Stomach (tissue), 4 donors: ENCODE measurements around the gene AFAP1.

Source experiments
- CTCF ChIP-seq, 7 experiments: fragments of 450-650 bp in 4 of 7; fragments of 200-600 bp in 3 of 7; sonication (generic) in 3 of 7; IDR thresholded peaks; one replicate each; pipeline ENCODE4 v1.5.1; 2016 to 2019; ENCODE audit warnings: antibody characterized with exemption in 7 of 7, control low read depth in 2 of 7, mild to moderate bottlenecking in 1 of 7
- POLR2A ChIP-seq, 4 donors: fragments of 450-650 bp; IDR thresholded peaks; one replicate each; pipeline ENCODE4 v1.6.1; 2016; ENCODE audit warnings: antibody characterized with exemption in 4 of 4, control low read depth in 2 of 4, mild to moderate bottlenecking in 1 of 4, moderate library complexity in 1 of 4
- POLR2AphosphoS5 ChIP-seq, 3 donors: sonication (generic); formaldehyde crosslinking; IDR thresholded peaks; one replicate each; pipeline ENCODE4 v1.6.1; 2016; ENCODE audit warnings: antibody characterized with exemption in 3 of 3

- no peak for TF ChIP-seq CTCF (IDR thresholded peaks at IDR 0.05)
- no peak for TF ChIP-seq POLR2AphosphoS5 (IDR thresholded peaks at IDR 0.05)
- TF ChIP-seq POLR2A (IDR thresholded peaks at IDR 0.05) = no peak
These were observed 116.8 kb downstream of the AFAP1 start for GRCh38 chr4:7822877-7823276.
